Epithelial cell of esophagus (primary cell): ENCODE measurements around the gene CYP39A1.

Source experiments
- DNase-seq: peaks from one replicate; pipeline ENCODE4 v3.0.0; 2010; ENCODE audit warnings: low read depth
- H3K4me3 ChIP-seq: 2 replicates; pipeline ENCODE4 v1.5.1; 2011; ENCODE audit warnings: mild to moderate bottlenecking, low read length, control low read depth
- TF ChIP-seq, protein P1 (sequence below): IDR thresholded peaks from 2 replicates; pipeline ENCODE4 v1.5.1; 2011; ENCODE audit warnings: low read depth, mild to moderate bottlenecking, low read length, control low read depth, inconsistent platforms; ENCODE audit not compliant: insufficient read depth; ENCODE audit errors: missing control alignments

CYP39A1 gene

GRCh38 chr6:46501136-46502089 lies 151.2 kb downstream of the CYP39A1 start:
- peak; percentile 16 for DNase-seq
- TF ChIP-seq, protein P1, sequence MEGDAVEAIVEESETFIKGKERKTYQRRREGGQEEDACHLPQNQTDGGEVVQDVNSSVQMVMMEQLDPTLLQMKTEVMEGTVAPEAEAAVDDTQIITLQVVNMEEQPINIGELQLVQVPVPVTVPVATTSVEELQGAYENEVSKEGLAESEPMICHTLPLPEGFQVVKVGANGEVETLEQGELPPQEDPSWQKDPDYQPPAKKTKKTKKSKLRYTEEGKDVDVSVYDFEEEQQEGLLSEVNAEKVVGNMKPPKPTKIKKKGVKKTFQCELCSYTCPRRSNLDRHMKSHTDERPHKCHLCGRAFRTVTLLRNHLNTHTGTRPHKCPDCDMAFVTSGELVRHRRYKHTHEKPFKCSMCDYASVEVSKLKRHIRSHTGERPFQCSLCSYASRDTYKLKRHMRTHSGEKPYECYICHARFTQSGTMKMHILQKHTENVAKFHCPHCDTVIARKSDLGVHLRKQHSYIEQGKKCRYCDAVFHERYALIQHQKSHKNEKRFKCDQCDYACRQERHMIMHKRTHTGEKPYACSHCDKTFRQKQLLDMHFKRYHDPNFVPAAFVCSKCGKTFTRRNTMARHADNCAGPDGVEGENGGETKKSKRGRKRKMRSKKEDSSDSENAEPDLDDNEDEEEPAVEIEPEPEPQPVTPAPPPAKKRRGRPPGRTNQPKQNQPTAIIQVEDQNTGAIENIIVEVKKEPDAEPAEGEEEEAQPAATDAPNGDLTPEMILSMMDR: no peak
- H3K4me3 ChIP-seq: no peak overlapping the region

GRCh38 chr6:46500382-46500781 lies 152.2 kb downstream of the CYP39A1 start:
- no peak for DNase-seq
- no peak overlapping the region for H3K4me3 ChIP-seq
- TF ChIP-seq, protein P1: no peak
